ENCODE results near the gene CIDEB. TPM values are rescaled to one million over a fixed set of nuclear protein-coding genes. Genes with fewer than 3 reads are reported as not detected.

CIDEB gene
- total and polyA plus RNA-seq, 2 of the 13 experiments (the other 11 are each of a cell fraction or from before 2014, with no cell fraction given) = 35.8 to 110 TPM

DNA sequence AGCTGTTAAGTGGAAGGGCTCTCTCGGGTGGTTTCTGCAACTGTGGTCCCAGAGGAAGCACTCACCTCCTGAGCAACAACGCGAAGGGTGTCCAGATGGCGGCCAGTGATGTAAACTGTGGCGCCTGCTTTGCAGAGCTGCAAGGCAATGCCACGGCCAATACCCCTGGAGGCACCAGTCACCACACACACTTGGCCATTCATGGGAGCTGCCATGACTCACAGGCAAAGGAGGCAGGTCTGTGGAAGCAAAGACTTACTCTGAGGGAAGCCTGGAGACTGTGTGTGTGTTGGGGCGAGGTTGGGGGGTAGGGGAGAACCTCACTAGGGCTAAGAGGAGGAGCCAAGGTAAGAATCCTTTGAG, 8.9 kb downstream of the CIDEB start (continued):
- TF ChIP-seq, protein P1, sequence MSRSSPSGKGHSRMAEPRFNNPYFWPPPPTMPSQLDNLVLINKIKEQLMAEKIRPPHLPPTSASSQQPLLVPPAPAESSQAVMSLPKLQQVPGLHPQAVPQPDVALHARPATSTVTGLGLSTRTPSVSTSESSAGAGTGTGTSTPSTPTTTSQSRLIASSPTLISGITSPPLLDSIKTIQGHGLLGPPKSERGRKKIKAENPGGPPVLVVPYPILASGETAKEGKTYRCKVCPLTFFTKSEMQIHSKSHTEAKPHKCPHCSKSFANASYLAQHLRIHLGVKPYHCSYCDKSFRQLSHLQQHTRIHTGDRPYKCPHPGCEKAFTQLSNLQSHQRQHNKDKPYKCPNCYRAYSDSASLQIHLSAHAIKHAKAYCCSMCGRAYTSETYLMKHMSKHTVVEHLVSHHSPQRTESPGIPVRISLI (CRISPR knock-in tag; IDR thresholded peaks at IDR 0.05; ENCODE audit: borderline replicate concordance) = no peak
- TF ChIP-seq, protein P2, sequence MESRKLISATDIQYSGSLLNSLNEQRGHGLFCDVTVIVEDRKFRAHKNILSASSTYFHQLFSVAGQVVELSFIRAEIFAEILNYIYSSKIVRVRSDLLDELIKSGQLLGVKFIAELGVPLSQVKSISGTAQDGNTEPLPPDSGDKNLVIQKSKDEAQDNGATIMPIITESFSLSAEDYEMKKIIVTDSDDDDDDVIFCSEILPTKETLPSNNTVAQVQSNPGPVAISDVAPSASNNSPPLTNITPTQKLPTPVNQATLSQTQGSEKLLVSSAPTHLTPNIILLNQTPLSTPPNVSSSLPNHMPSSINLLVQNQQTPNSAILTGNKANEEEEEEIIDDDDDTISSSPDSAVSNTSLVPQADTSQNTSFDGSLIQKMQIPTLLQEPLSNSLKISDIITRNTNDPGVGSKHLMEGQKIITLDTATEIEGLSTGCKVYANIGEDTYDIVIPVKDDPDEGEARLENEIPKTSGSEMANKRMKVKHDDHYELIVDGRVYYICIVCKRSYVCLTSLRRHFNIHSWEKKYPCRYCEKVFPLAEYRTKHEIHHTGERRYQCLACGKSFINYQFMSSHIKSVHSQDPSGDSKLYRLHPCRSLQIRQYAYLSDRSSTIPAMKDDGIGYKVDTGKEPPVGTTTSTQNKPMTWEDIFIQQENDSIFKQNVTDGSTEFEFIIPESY (CRISPR knock-in tag; IDR thresholded peaks at IDR 0.05) = peak; percentile 86
- no peak for TF ChIP-seq NR2F6 (IDR thresholded peaks at IDR 0.05)
- TF ChIP-seq NR2F6 (CRISPR knock-in tag; IDR thresholded peaks at IDR 0.05) = 0 out of 2 replicates have a peak, but pooled peaks have one; percentile 15
- TF ChIP-seq, protein P3, sequence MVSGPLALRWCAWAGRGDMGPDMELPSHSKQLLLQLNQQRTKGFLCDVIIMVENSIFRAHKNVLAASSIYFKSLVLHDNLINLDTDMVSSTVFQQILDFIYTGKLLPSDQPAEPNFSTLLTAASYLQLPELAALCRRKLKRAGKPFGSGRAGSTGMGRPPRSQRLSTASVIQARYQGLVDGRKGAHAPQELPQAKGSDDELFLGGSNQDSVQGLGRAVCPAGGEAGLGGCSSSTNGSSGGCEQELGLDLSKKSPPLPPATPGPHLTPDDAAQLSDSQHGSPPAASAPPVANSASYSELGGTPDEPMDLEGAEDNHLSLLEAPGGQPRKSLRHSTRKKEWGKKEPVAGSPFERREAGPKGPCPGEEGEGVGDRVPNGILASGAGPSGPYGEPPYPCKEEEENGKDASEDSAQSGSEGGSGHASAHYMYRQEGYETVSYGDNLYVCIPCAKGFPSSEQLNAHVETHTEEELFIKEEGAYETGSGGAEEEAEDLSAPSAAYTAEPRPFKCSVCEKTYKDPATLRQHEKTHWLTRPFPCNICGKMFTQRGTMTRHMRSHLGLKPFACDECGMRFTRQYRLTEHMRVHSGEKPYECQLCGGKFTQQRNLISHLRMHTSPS (CRISPR knock-in tag; IDR thresholded peaks at IDR 0.05; ENCODE audit: low read depth) = no peak
- 0 out of 2 replicates have a peak, but pooled peaks have one; percentile 14 for TF ChIP-seq HDAC6 (IDR thresholded peaks at IDR 0.05; ENCODE audit: low read depth, low read length)
- peak; percentile 19; the same call in 1 of the 2 replicates for TF ChIP-seq ZNF782 (CRISPR knock-in tag; IDR thresholded peaks at IDR 0.05; ENCODE audit: borderline replicate concordance)
- TF ChIP-seq ZNF775 (CRISPR knock-in tag; IDR thresholded peaks at IDR 0.05; ENCODE audit: borderline replicate concordance) = 0 out of 2 replicates have a peak, but pooled peaks have one; percentile 30
- no peak for TF ChIP-seq ZNF331 (CRISPR knock-in tag; IDR thresholded peaks at IDR 0.05)
- TF ChIP-seq, protein P4, sequence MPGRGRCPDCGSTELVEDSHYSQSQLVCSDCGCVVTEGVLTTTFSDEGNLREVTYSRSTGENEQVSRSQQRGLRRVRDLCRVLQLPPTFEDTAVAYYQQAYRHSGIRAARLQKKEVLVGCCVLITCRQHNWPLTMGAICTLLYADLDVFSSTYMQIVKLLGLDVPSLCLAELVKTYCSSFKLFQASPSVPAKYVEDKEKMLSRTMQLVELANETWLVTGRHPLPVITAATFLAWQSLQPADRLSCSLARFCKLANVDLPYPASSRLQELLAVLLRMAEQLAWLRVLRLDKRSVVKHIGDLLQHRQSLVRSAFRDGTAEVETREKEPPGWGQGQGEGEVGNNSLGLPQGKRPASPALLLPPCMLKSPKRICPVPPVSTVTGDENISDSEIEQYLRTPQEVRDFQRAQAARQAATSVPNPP (CRISPR knock-in tag; IDR thresholded peaks at IDR 0.05) = no peak
- no peak for TF ChIP-seq ZNF720 (CRISPR knock-in tag; IDR thresholded peaks at IDR 0.05)
- TF ChIP-seq ZNF7 (CRISPR knock-in tag; IDR thresholded peaks at IDR 0.05) = peak; percentile 20; the same call in 1 of the 2 replicates
- 0 out of 2 replicates have a peak, but pooled peaks have one; percentile 12 for TF ChIP-seq ZNF850 (CRISPR knock-in tag; conservative IDR thresholded peaks at IDR 0.05)
- TF ChIP-seq CHD2 (IDR thresholded peaks at IDR 0.05; ENCODE audit: low read depth, low read length) = peak; percentile 38; the same call in 1 of the 2 replicates
- no peak for TF ChIP-seq ZNF337 (CRISPR knock-in tag; IDR thresholded peaks at IDR 0.05; ENCODE audit: borderline replicate concordance, low read depth)
- TF ChIP-seq JUN (CRISPR knock-in tag; IDR thresholded peaks at IDR 0.05) = 0 out of 2 replicates have a peak, but pooled peaks have one; percentile 3
- peak; percentile 15; the same call in 1 of the 2 replicates for TF ChIP-seq ATF5 (CRISPR knock-in tag; IDR thresholded peaks at IDR 0.05; ENCODE audit: low read depth)
- TF ChIP-seq JARID2 (CRISPR knock-in tag; IDR thresholded peaks at IDR 0.05; ENCODE audit: insufficient replicate concordance) = peak; percentile 9
- peak; percentile 81 for TF ChIP-seq FOSL2 (CRISPR knock-in tag; IDR thresholded peaks at IDR 0.05)
- TF ChIP-seq, protein P5, sequence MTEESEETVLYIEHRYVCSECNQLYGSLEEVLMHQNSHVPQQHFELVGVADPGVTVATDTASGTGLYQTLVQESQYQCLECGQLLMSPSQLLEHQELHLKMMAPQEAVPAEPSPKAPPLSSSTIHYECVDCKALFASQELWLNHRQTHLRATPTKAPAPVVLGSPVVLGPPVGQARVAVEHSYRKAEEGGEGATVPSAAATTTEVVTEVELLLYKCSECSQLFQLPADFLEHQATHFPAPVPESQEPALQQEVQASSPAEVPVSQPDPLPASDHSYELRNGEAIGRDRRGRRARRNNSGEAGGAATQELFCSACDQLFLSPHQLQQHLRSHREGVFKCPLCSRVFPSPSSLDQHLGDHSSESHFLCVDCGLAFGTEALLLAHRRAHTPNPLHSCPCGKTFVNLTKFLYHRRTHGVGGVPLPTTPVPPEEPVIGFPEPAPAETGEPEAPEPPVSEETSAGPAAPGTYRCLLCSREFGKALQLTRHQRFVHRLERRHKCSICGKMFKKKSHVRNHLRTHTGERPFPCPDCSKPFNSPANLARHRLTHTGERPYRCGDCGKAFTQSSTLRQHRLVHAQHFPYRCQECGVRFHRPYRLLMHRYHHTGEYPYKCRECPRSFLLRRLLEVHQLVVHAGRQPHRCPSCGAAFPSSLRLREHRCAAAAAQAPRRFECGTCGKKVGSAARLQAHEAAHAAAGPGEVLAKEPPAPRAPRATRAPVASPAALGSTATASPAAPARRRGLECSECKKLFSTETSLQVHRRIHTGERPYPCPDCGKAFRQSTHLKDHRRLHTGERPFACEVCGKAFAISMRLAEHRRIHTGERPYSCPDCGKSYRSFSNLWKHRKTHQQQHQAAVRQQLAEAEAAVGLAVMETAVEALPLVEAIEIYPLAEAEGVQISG (CRISPR knock-in tag; IDR thresholded peaks at IDR 0.05) = no peak
- TF ChIP-seq TARDBP (CRISPR knock-in tag; IDR thresholded peaks at IDR 0.05) = peak; percentile 71; the same call in 1 of the 2 replicates

All from HepG2 (cell line).